HEK293T (cell line): ENCODE results near the gene VTCN1.

Experiments
- CTCF ChIA-PET: fragments of 350-600 bp; formaldehyde crosslinking; extraction: SDS; loops from one replicate; lab custom pipeline; 2021; ENCODE audit warnings: antibody characterized with exemption, inconsistent platforms; lab: Yijun Ruan, JAX
- POLR2A ChIA-PET: fragments of 350-600 bp; formaldehyde crosslinking; extraction: SDS; loops from one replicate; lab custom pipeline; 2020; ENCODE audit warnings: antibody characterized with exemption, inconsistent platforms; lab: Yijun Ruan, JAX
- DNase-seq: peaks from one replicate; pipeline ENCODE4 v3.0.0; 2012; ENCODE audit warnings: mixed read lengths; ENCODE audit errors: extremely low spot score
- ARNT ChIP-seq: fragments of 450-650 bp; IDR thresholded peaks from 2 replicates; pipeline ENCODE4 v1.6.1; 2017; ENCODE audit warnings: mild to moderate bottlenecking
- BHLHE40 ChIP-seq: fragments of 450-650 bp; IDR thresholded peaks from 2 replicates; pipeline ENCODE4 v1.6.1; 2016; ENCODE audit warnings: mild to moderate bottlenecking, moderate library complexity, borderline replicate concordance
- CTBP1 ChIP-seq: fragments of 450-650 bp; IDR thresholded peaks from 2 replicates; pipeline ENCODE4 v1.6.1; 2016; ENCODE audit warnings: borderline replicate concordance
- ELF4 ChIP-seq: fragments of 450-650 bp; IDR thresholded peaks from 2 replicates; pipeline ENCODE4 v1.6.1; 2017; ENCODE audit warnings: antibody characterized with exemption
- FOXA1 ChIP-seq: fragments of 450-650 bp; IDR thresholded peaks from 2 replicates; pipeline ENCODE4 v1.6.1; 2016; ENCODE audit warnings: mild to moderate bottlenecking
- FOXK2 ChIP-seq: fragments of 450-650 bp; IDR thresholded peaks from 2 replicates; pipeline ENCODE4 v1.6.1; 2016; ENCODE audit warnings: mild to moderate bottlenecking
- FOXM1 ChIP-seq: fragments of 450-650 bp; IDR thresholded peaks from 2 replicates; pipeline ENCODE4 v1.6.1; 2017; ENCODE audit warnings: mild to moderate bottlenecking, borderline replicate concordance
- HDGF ChIP-seq: fragments of 450-650 bp; IDR thresholded peaks from 2 replicates; pipeline ENCODE4 v1.6.1; 2017; ENCODE audit warnings: antibody characterized with exemption, borderline replicate concordance
- L3MBTL2 ChIP-seq: fragments of 450-650 bp; conservative IDR thresholded peaks from 2 replicates; pipeline ENCODE4 v1.6.1; 2016; ENCODE audit warnings: mild to moderate bottlenecking
- LEF1 ChIP-seq: fragments of 450-650 bp; IDR thresholded peaks from 2 replicates; pipeline ENCODE4 v1.6.1; 2017; ENCODE audit warnings: mild to moderate bottlenecking, borderline replicate concordance
- NFRKB ChIP-seq: fragments of 450-650 bp; IDR thresholded peaks from 2 replicates; pipeline ENCODE4 v1.6.1; 2016; ENCODE audit warnings: mild to moderate bottlenecking, moderate library complexity
- SP1 ChIP-seq: fragments of 450-650 bp; IDR thresholded peaks from 2 replicates; pipeline ENCODE4 v1.6.1; 2017
- SUZ12 ChIP-seq: fragments of 450-650 bp; IDR thresholded peaks from 2 replicates; pipeline ENCODE4 v1.6.1; 2016; ENCODE audit warnings: mild to moderate bottlenecking
- TARDBP ChIP-seq: fragments of 450-650 bp; IDR thresholded peaks from 2 replicates; pipeline ENCODE4 v1.6.1; 2016
- ZNF384 ChIP-seq: fragments of 450-650 bp; IDR thresholded peaks from 2 replicates; pipeline ENCODE4 v1.6.1; 2016
- TF ChIP-seq, protein P1 (sequence below): fragments of 450-650 bp; IDR thresholded peaks from 2 replicates; pipeline ENCODE4 v1.6.1; 2016

VTCN1 gene

DNA sequence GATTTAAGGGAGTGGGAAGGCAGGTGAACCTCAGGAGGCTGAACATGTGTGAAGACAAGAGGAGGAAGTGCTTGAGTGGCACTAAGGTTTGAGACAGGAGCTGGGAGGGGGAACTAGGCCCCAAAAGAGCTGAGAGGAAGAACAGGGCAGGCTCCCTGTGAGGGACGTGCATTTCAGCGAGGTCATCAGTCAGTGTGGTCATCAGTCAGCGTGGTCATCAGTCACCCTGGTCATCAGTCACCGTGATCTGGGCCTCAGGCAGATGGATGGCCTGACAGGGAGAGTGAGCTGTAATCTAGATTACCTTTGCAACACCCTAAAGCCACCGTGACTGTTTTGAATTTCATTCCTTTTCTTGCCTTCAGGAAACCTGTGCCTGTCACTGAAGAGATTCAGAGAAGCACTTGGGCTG, 29.1 kb downstream of the VTCN1 start:
- CTCF ChIA-PET = interaction anchor here (0.6 to 1.0 kb wide), 2 partner anchors 24 to 266 kb away, joined by 3 read pairs; no protein-coding TSS in a partner anchor
- TF ChIP-seq, protein P1, sequence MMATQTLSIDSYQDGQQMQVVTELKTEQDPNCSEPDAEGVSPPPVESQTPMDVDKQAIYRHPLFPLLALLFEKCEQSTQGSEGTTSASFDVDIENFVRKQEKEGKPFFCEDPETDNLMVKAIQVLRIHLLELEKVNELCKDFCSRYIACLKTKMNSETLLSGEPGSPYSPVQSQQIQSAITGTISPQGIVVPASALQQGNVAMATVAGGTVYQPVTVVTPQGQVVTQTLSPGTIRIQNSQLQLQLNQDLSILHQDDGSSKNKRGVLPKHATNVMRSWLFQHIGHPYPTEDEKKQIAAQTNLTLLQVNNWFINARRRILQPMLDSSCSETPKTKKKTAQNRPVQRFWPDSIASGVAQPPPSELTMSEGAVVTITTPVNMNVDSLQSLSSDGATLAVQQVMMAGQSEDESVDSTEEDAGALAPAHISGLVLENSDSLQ = peak; percentile 71; the same call in 1 of the 2 replicates
- TF ChIP-seq TARDBP = no peak
- POLR2A ChIA-PET = interaction anchor here (1.0 kb wide), 1 partner anchor 34 kb away, joined by 3 read pairs; no protein-coding TSS in a partner anchor
- no peak for DNase-seq

DNA sequence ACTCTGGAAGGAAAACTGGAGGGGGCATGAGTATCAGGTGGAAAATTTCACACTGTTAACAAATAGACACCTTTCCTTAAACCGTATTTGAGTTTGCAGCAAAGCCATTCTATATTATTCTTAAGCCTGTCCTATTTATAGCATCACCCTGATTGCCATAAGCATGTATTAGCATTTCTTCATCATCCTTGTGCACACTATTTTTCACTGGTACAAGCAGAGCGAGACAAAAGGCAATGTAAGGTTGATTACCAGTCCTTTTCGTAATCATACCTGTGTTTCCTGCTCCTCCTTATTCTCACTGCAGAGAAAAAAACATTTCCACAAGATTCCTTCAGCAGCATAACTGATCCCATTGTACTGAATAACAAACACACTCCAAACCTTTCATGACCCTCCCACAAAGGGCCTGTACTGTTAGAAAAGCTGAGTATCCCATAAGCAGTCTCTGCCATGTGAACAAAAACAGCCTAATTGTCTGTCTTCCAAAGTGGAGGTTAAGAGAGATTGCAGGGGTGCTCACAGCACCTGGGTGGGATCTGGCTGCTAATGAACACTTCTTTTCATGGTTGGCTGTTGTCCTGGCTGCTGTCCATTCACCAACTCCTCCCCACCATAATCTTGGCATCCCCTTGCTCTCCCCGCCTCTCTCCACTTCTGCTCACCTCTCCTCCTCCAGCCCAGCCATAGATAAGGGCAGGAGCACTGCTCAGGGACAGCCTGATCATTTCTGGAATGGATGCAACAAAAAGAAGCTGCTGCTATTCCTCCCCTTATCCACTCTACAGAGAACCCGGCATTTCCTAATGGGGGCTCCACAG, 30.4 kb downstream of the VTCN1 start:
- DNase-seq = no peak
- ChIA-PET CTCF (interaction anchor here (0.5 to 1.0 kb wide), 2 partner anchors 51 to 104 kb away, joined by 3 read pairs; no protein-coding TSS in a partner anchor), POLR2A (no interaction called here)
- TF ChIP-seq BHLHE40 (no peak), HDGF (no peak), ZNF384 (no peak), FOXA1 (no peak), TARDBP (no peak), SUZ12 (no peak), LEF1 (no peak), ARNT (no peak), ELF4 (no peak), FOXM1 (no peak), CTBP1 (no peak), L3MBTL2 (no peak), FOXK2 (no peak), NFRKB (no peak), SP1 (no peak)

- POLR2A ChIA-PET = no interaction called here
- DNase-seq = no peak
- TF ChIP-seq ZNF384 = no peak
- TF ChIP-seq ELF4 = no peak
- TF ChIP-seq FOXM1 = no peak
- TF ChIP-seq FOXA1 = no peak
- no peak for TF ChIP-seq TARDBP
- no peak for TF ChIP-seq SUZ12
- no peak for TF ChIP-seq BHLHE40
- TF ChIP-seq HDGF = no peak
- no peak for TF ChIP-seq ARNT
- TF ChIP-seq, protein P1 = no peak
- TF ChIP-seq SP1 = no peak
- no peak for TF ChIP-seq CTBP1
- CTCF ChIA-PET = no interaction called here
These were observed 31.3 kb downstream of the VTCN1 start for GRCh38 chr1:117179471-117179870.

GRCh38 chr1:117178756-117179155, 32.0 kb downstream of the VTCN1 start:
- DNase-seq = no peak
- CTCF ChIA-PET = no interaction called here
- POLR2A ChIA-PET = no interaction called here
- no peak for TF ChIP-seq NFRKB
- no peak for TF ChIP-seq FOXK2
- TF ChIP-seq FOXM1 = no peak
- no peak for TF ChIP-seq ELF4
- TF ChIP-seq ARNT = no peak
- no peak for TF ChIP-seq TARDBP

- POLR2A ChIA-PET = no interaction called here
- CTCF ChIA-PET = no interaction called here
- TF ChIP-seq LEF1 (no peak), FOXA1 (no peak), L3MBTL2 (no peak), BHLHE40 (no peak), HDGF (no peak), CTBP1 (no peak), SP1 (no peak), ZNF384 (no peak), FOXK2 (no peak), TARDBP (no peak), FOXM1 (no peak)
- DNase-seq = no peak
These were observed 33.4 kb downstream of the VTCN1 start for GRCh38 chr1:117177376-117177775.

DNA sequence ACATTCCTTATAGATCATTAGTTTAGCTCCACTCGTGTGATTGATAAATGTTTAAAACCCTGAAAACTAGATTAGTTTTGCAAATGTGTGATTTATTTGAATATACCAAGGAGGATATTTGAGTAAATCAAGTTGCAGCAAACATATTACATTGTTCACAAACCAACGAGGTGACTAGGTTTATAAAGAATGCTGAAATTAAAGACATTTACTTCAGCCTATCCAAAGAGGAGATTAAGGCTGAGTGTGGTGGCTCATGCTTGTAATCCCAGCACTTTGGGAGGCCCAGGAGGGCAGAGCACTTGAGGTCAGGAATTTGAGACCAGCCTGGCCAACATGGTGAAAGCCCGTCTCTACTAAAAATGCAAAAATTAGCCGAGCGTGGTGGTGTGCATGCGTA, 34.1 kb downstream of the VTCN1 start:
- DNase-seq = no peak
- POLR2A ChIA-PET = no interaction called here
- CTCF ChIA-PET = no interaction called here
- no peak for TF ChIP-seq NFRKB
- no peak for TF ChIP-seq BHLHE40
- TF ChIP-seq FOXK2 = no peak
- no peak for TF ChIP-seq FOXA1
- TF ChIP-seq SP1 = no peak
- no peak for TF ChIP-seq ZNF384
- TF ChIP-seq LEF1 = no peak
- TF ChIP-seq TARDBP = no peak
- no peak for TF ChIP-seq ARNT
- no peak for TF ChIP-seq ELF4
- TF ChIP-seq SUZ12 = no peak
- TF ChIP-seq L3MBTL2 = no peak

DNA sequence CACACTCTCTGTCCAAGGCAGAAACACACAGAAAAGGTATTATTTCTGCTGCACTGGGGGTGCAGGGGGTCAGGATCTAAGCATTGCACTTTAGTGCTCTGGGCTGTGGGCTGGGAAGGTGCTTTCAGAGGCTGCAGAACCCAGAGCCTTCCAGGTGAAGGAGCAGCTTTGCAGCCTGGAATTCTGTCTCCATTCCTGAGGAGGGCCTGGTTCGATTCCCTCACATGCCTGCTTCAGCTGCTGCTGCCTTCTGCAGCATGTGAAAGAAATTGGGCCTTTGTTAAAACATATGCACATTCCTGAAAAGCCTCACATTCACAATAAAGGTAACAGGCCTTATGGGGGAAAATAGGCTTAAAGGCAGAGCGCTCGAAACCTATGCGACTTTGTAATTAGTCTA, 35.9 kb downstream of the VTCN1 start:
- DNase-seq = no peak
- CTCF ChIA-PET = no interaction called here
- no peak for TF ChIP-seq ZNF384
- TF ChIP-seq HDGF = no peak
- TF ChIP-seq SUZ12 = no peak
- TF ChIP-seq L3MBTL2 = no peak
- POLR2A ChIA-PET = no interaction called here
